ENCODE measurements around the gene CBX6. TPM values are rescaled to one million over a fixed set of nuclear protein-coding genes. Genes with fewer than 3 reads are reported as not detected.

CBX6 gene
- total and polyA plus RNA-seq, 2 donors: 43.1 to 82.0 TPM

GRCh38 chr22:38881997-38882879, 10.2 kb upstream of the CBX6 start:
- peak overlapping the region; percentile 73 for H3K27ac ChIP-seq (ENCODE audit: low read depth)
- 28% methylated on average over 8 of the region's 8 CpGs for WGBS
- DNase-seq (ENCODE audit: extremely low spot score): no peak
- H3K36me3 ChIP-seq (ENCODE audit: insufficient read depth): no peaks in the 10 kb centered on the region
- H3K4me1 ChIP-seq (ENCODE audit: insufficient read depth): no peaks in the 10 kb centered on the region
- no peak overlapping the region for H3K4me3 ChIP-seq (ENCODE audit: low read depth, low read length)

GRCh38 chr22:38881464-38881871, 9.5 kb upstream of the CBX6 start:
- H3K27ac ChIP-seq (ENCODE audit: low read depth): peak overlapping the region; percentile 73
- no peaks in the 10 kb centered on the region for H3K36me3 ChIP-seq (ENCODE audit: insufficient read depth)
- no peak overlapping the region for H3K4me3 ChIP-seq (ENCODE audit: low read depth, low read length)
- 10% methylated on average over 9 of the region's 9 CpGs for WGBS
- no peak for DNase-seq (ENCODE audit: extremely low spot score)
- H3K4me1 ChIP-seq (ENCODE audit: insufficient read depth): no peaks in the 10 kb centered on the region

GRCh38 chr22:38879961-38880360, 7.9 kb upstream of the CBX6 start:
- WGBS: 89% methylated on average over 5 of the region's 5 CpGs
- H3K36me3 ChIP-seq (ENCODE audit: insufficient read depth): no peaks in the 10 kb centered on the region
- H3K4me1 ChIP-seq (ENCODE audit: insufficient read depth): no peaks in the 10 kb centered on the region
- DNase-seq (ENCODE audit: extremely low spot score): no peak
- H3K4me3 ChIP-seq (ENCODE audit: low read depth, low read length): no peak overlapping the region
- no peak overlapping the region for H3K27ac ChIP-seq (ENCODE audit: low read depth)

GRCh38 chr22:38879108-38879729, 7.2 kb upstream of the CBX6 start:
- Histone ChIP-seq H3K4me3 (ENCODE audit: low read depth, low read length) (no peak overlapping the region), H3K36me3 (ENCODE audit: insufficient read depth) (no peaks in the 10 kb centered on the region), H3K4me1 (ENCODE audit: insufficient read depth) (no peaks in the 10 kb centered on the region), H3K27ac (ENCODE audit: low read depth) (no peak overlapping the region)
- no peak for DNase-seq (ENCODE audit: extremely low spot score)
- 75% methylated on average over 5 of the region's 5 CpGs for WGBS

- Histone ChIP-seq H3K27ac (ENCODE audit: low read depth) (no peak overlapping the region), H3K4me1 (ENCODE audit: insufficient read depth) (no peaks in the 10 kb centered on the region), H3K36me3 (ENCODE audit: insufficient read depth) (no peaks in the 10 kb centered on the region), H3K4me3 (ENCODE audit: low read depth, low read length) (no peak overlapping the region)
- no peak for DNase-seq (ENCODE audit: extremely low spot score)
- WGBS: 95% methylated on average over 4 of the region's 4 CpGs
These were observed 6.0 kb upstream of the CBX6 start for GRCh38 chr22:38878001-38878400.

GRCh38 chr22:38874529-38875222, 2.7 kb upstream of the CBX6 start:
- Histone ChIP-seq H3K36me3 (ENCODE audit: insufficient read depth) (no peaks in the 10 kb centered on the region), H3K4me3 (ENCODE audit: low read depth, low read length) (no peak overlapping the region), H3K27ac (ENCODE audit: low read depth) (no peak overlapping the region), H3K4me1 (ENCODE audit: insufficient read depth) (no peaks in the 10 kb centered on the region)
- no peak for DNase-seq (ENCODE audit: extremely low spot score)
- WGBS: 92% methylated on average over 13 of the region's 13 CpGs

GRCh38 chr22:38873469-38874411, 1.7 kb upstream of the CBX6 start:
- Histone ChIP-seq H3K27ac (ENCODE audit: low read depth) (no peak overlapping the region), H3K4me1 (ENCODE audit: insufficient read depth) (no peaks in the 10 kb centered on the region), H3K36me3 (ENCODE audit: insufficient read depth) (no peaks in the 10 kb centered on the region), H3K4me3 (ENCODE audit: low read depth, low read length) (no peak overlapping the region)
- 76% methylated on average over 9 of the region's 9 CpGs for WGBS
- DNase-seq (ENCODE audit: extremely low spot score): no peak

- Histone ChIP-seq H3K4me1 (ENCODE audit: insufficient read depth) (no peaks in the 10 kb centered on the region), H3K27ac (ENCODE audit: low read depth) (peak overlapping the region; percentile 96), H3K36me3 (ENCODE audit: insufficient read depth) (no peaks in the 10 kb centered on the region), H3K4me3 (ENCODE audit: low read depth, low read length) (peak overlapping the region; percentile 79)
- DNase-seq (ENCODE audit: extremely low spot score): no peak
- 1% methylated on average over 37 of the region's 37 CpGs for WGBS
These were observed 824 bp upstream of the CBX6 start for GRCh38 chr22:38872831-38873248.

- H3K4me1 ChIP-seq (ENCODE audit: insufficient read depth): no peaks in the 10 kb centered on the region
- WGBS: 2% methylated on average over 77 of the region's 77 CpGs
- no peak for DNase-seq (ENCODE audit: extremely low spot score)
- peak overlapping the region; percentile 59 for H3K27ac ChIP-seq (ENCODE audit: low read depth)
- H3K4me3 ChIP-seq (ENCODE audit: low read depth, low read length): peak overlapping the region; percentile 79
- no peaks in the 10 kb centered on the region for H3K36me3 ChIP-seq (ENCODE audit: insufficient read depth)
These were observed 450 bp downstream of the CBX6 start for GRCh38 chr22:38871360-38872171.

GRCh38 chr22:38870791-38871359, 1.1 kb downstream of the CBX6 start:
- no peak for DNase-seq (ENCODE audit: extremely low spot score)
- WGBS: 8% methylated on average over 2 of the region's 2 CpGs
- H3K36me3 ChIP-seq (ENCODE audit: insufficient read depth): no peaks in the 10 kb centered on the region
- peak overlapping the region; percentile 59 for H3K27ac ChIP-seq (ENCODE audit: low read depth)
- H3K4me3 ChIP-seq (ENCODE audit: low read depth, low read length): peak overlapping the region; percentile 79
- H3K4me1 ChIP-seq (ENCODE audit: insufficient read depth): no peaks in the 10 kb centered on the region

- H3K4me3 ChIP-seq (ENCODE audit: low read depth, low read length): no peak overlapping the region
- peak; percentile 70 for DNase-seq (ENCODE audit: extremely low spot score)
- H3K36me3 ChIP-seq (ENCODE audit: insufficient read depth): no peaks in the 10 kb centered on the region
- 4% methylated on average over 12 of the region's 12 CpGs for WGBS
- H3K27ac ChIP-seq (ENCODE audit: low read depth): no peak overlapping the region
- H3K4me1 ChIP-seq (ENCODE audit: insufficient read depth): no peaks in the 10 kb centered on the region
These were observed 1.7 kb downstream of the CBX6 start for GRCh38 chr22:38870312-38870741.

- H3K27ac ChIP-seq (ENCODE audit: low read depth): no peak overlapping the region
- DNase-seq (ENCODE audit: extremely low spot score): no peak
These were observed 2.4 kb downstream of the CBX6 start for GRCh38 chr22:38869663-38870062.

More at GRCh38 chr22:38869663-38870062, 2.4 kb downstream of the CBX6 start:
- Histone ChIP-seq H3K4me1 (ENCODE audit: insufficient read depth) (no peaks in the 10 kb centered on the region), H3K36me3 (ENCODE audit: insufficient read depth) (no peaks in the 10 kb centered on the region), H3K4me3 (ENCODE audit: low read depth, low read length) (no peak overlapping the region)
- WGBS: 78% methylated on average over 3 of the region's 3 CpGs

Measured in urinary bladder (tissue), 4 donors.